ENCODE data around the gene NFX1.
"Not testable (repeated sequence)": the region's sequence is repeated elsewhere in the genome, so short reads cannot be mapped to it uniquely, and the experiment has no call there.

The NFX1 gene

DNA sequence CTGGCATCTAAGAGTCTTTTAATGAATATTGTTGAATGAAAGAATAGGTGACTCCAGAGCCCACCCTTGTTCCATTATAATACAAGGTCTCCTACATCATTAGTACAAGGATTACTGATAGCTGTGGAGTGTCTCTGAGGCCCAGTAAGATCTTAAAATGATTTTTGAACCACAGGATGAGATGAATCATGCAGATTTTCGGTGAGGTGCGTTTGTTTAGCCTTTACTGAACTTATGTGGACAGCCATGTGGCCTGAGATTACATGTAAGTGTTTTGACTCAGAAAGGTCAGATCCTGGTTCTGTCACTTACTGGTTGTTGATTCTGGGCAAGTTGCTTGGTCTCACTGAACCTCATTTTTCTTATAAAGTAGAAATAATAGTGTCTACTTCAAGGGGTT is 21.6 kb downstream of the NFX1 start:
- DNase-seq (ENCODE audit: low read depth) = no peak
- TF ChIP-seq, protein P1, sequence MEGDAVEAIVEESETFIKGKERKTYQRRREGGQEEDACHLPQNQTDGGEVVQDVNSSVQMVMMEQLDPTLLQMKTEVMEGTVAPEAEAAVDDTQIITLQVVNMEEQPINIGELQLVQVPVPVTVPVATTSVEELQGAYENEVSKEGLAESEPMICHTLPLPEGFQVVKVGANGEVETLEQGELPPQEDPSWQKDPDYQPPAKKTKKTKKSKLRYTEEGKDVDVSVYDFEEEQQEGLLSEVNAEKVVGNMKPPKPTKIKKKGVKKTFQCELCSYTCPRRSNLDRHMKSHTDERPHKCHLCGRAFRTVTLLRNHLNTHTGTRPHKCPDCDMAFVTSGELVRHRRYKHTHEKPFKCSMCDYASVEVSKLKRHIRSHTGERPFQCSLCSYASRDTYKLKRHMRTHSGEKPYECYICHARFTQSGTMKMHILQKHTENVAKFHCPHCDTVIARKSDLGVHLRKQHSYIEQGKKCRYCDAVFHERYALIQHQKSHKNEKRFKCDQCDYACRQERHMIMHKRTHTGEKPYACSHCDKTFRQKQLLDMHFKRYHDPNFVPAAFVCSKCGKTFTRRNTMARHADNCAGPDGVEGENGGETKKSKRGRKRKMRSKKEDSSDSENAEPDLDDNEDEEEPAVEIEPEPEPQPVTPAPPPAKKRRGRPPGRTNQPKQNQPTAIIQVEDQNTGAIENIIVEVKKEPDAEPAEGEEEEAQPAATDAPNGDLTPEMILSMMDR (IDR thresholded peaks at IDR 0.05; ENCODE audit: control insufficient read depth, insufficient read depth, low read depth, low read length, missing control alignments) = no peak
- no peak overlapping the region for H3K4me3 ChIP-seq (ENCODE audit: control insufficient read depth, low read depth, low read length)

DNA sequence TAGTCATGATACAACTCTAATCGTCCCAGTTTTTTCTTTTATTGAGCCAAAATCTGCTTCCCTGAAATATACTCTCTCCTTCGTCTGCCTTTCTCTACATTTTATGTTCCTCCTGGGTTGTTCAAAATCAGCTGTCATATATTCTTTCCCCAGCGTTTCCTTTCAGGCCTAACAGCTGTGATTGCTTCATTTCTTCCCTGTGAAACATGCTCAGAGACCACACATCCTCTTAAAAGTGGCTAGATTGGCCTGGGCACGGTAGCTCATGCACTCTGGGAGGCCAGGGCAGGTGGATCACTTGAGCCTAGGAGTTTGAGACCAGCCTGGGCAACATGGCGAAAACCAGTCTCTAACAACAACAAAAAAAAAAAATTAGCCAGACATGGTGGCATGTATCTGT is 25.1 kb downstream of the NFX1 start:
- H3K4me3 ChIP-seq (ENCODE audit: control insufficient read depth, low read depth, low read length) = no peak overlapping the region
- TF ChIP-seq, protein P1 (IDR thresholded peaks at IDR 0.05; ENCODE audit: control insufficient read depth, insufficient read depth, low read depth, low read length, missing control alignments) = no peak
- DNase-seq (ENCODE audit: low read depth) = no peak

DNA sequence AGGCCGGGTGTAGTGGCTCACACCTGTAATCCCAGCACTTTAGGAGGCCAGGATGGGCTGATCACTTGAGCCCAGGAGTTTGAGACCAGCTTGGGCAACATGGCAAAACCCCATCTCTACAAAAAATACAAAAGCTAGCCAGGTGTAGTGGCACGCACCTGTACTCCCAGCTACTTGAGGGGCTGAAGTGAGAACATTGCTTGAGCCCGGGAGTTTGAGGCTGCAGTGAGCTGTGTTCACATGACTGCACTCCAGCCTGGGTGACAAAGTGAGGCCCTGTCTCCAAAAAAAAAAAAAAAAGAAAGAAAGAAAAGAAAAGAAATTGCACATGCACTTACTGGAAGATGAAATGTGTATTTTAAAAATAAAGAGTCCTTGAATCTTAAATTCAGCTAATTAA is 26.8 kb downstream of the NFX1 start:
- DNase-seq (ENCODE audit: low read depth); H3K4me3 ChIP-seq (ENCODE audit: control insufficient read depth, low read depth, low read length): not testable (repeated sequence)

DNA sequence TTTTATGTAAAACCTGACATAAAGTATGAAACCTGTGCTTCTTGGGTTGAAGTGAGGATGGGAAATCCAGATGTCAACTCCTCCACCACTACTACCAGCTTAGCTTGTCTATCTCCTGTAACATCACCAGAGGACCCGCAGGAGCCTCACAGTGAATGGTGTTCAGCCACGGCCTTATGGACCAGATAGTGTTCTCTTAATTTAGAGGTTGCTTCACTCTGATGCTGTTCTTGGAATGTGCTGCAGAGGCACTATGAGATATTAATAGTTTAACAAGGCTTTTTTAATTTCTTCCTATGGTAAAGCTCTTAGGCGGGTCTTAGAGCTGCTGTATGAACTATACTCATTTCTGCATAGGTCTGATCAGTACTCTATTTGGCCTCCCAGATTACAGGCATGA is 27.9 kb downstream of the NFX1 start:
- H3K4me3 ChIP-seq (ENCODE audit: control insufficient read depth, low read depth, low read length) = no peak overlapping the region
- no peak for DNase-seq (ENCODE audit: low read depth)
- TF ChIP-seq, protein P1 (IDR thresholded peaks at IDR 0.05; ENCODE audit: control insufficient read depth, insufficient read depth, low read depth, low read length, missing control alignments) = no peak

DNA sequence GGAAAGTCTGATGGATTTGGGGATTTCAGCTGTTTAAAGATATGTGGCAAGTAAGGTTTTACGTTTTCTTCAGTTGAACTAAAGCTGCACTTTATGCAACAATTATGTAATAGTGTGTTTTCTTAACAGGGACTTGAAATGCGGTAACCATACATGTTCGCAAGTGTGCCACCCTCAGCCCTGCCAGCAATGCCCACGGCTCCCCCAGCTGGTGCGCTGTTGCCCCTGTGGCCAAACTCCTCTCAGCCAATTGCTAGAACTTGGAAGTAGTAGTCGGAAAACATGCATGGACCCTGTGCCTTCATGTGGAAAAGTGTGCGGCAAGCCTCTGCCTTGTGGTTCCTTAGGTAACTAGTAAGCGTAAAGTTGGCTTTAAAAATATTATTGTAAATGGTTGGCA is 28.5 kb downstream of the NFX1 start:
- TF ChIP-seq, protein P1 (IDR thresholded peaks at IDR 0.05; ENCODE audit: control insufficient read depth, insufficient read depth, low read depth, low read length, missing control alignments) = no peak

DNA sequence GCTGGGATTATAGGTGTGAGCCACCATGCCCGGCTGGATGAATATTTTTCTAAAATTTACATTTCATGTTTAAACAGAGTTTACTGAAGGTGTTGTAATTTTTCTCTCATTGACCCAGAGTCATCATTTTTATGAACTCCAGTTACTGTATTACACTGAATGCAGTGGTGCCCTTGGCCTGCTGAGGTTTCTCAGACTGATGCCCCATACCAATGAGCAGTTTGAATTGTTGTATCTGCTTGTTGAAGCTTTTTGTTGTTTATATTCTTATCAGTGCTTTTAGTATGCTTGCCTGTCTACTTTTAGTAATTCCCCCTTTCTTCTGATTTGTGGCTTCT is 29.9 kb downstream of the NFX1 start:
- TF ChIP-seq, protein P1 (IDR thresholded peaks at IDR 0.05; ENCODE audit: control insufficient read depth, insufficient read depth, low read depth, low read length, missing control alignments) = no peak
- DNase-seq (ENCODE audit: low read depth) = no peak

More for the DNA sequence above, 28.5 kb downstream of the NFX1 start:
- no peak overlapping the region for H3K4me3 ChIP-seq (ENCODE audit: control insufficient read depth, low read depth, low read length)
- no peak for DNase-seq (ENCODE audit: low read depth)

DNA sequence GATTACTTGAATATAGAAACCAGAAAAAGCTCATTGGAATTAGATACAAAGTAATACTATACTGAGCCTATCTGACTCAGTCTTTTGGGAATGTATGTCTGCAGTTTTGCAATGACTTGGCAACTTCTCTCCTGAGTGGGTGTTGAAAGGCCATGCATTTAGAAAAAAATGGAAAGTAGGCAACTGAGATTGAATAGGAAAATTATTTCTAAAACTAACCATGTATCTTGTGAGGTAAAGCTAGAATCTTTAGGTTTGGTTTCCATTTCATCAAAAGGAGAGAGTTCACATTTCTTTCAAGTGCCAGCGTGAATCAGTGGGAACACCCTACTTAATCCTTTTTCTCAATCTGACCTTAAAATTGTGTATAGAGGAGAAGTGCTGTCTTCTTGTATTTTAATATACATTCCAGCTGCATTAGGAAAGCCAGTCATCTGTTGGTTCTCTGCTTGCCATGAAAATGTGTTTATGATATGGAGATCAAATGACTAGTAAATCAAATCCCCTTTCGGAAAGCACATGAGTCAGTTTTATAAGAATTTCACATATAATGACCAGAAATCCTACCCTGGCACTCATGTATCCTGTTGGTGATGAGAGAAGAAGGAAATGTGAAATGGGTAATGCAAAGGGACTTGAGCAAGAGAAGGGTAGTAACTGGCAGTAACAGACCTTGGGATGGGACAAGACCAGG is 30.4 kb downstream of the NFX1 start:
- TF ChIP-seq, protein P1 (IDR thresholded peaks at IDR 0.05; ENCODE audit: control insufficient read depth, insufficient read depth, low read depth, low read length, missing control alignments) = no peak
- no peak overlapping the region for H3K4me3 ChIP-seq (ENCODE audit: control insufficient read depth, low read depth, low read length)
- DNase-seq (ENCODE audit: low read depth) = peak; percentile 86

More for the DNA sequence above, 29.9 kb downstream of the NFX1 start:
- H3K4me3 ChIP-seq (ENCODE audit: control insufficient read depth, low read depth, low read length) = no peak overlapping the region
